Measurements from ENCODE around the gene KIF2C.
A peak's percentile ranks its signal among the peaks of the same experiment; 100 is the strongest.
"Not testable (repeated sequence)": the region's sequence is repeated elsewhere in the genome, so short reads cannot be mapped to it uniquely, and the experiment has no call there.

The KIF2C gene

GRCh38 chr1:44738953-44739306, 707 bp upstream of the KIF2C start:
- Histone ChIP-seq H3K4me3 (ENCODE audit: low read length) (peak overlapping the region; percentile 81), H3K4me1 (ENCODE audit: control insufficient read depth, insufficient read depth, low read length) (peaks cover 23% of the 10 kb centered on the region), H3K4me2 (ENCODE audit: low read length) (peak overlapping the region; percentile 90), H3K9ac (ENCODE audit: low read depth, low read length) (peak overlapping the region; percentile 87)
- not testable (repeated sequence) for H3K27me3 ChIP-seq (ENCODE audit: control insufficient read depth, insufficient read depth, low read length); H3K9me3 ChIP-seq (replicated peaks; ENCODE audit: low read length); H3K36me3 ChIP-seq (ENCODE audit: insufficient read depth, low read length)

GRCh38 chr1:44740179-44740617, 561 bp downstream of the KIF2C start:
- Histone ChIP-seq H3K4me3 (ENCODE audit: low read length) (peak overlapping the region; percentile 81), H3K4me1 (ENCODE audit: control insufficient read depth, insufficient read depth, low read length) (peaks cover 20% of the 10 kb centered on the region), H3K9me3 (replicated peaks; ENCODE audit: low read length) (no peaks in the 10 kb centered on the region), H3K4me2 (ENCODE audit: low read length) (peak overlapping the region; percentile 90), H3K9ac (ENCODE audit: low read depth, low read length) (peak overlapping the region; percentile 87), H3K36me3 (ENCODE audit: insufficient read depth, low read length) (peaks cover 6% of the 10 kb centered on the region), H3K27me3 (ENCODE audit: control insufficient read depth, insufficient read depth, low read length) (no peaks in the 10 kb centered on the region)

GRCh38 chr1:44743211-44743610, 3.6 kb downstream of the KIF2C start:
- Histone ChIP-seq H3K36me3 (ENCODE audit: insufficient read depth, low read length) (peaks cover 17% of the 10 kb centered on the region), H3K4me3 (ENCODE audit: low read length) (no peak overlapping the region), H3K4me2 (ENCODE audit: low read length) (peak overlapping the region; percentile 10), H3K9me3 (replicated peaks; ENCODE audit: low read length) (no peaks in the 10 kb centered on the region), H3K9ac (ENCODE audit: low read depth, low read length) (no peak overlapping the region), H3K27me3 (ENCODE audit: control insufficient read depth, insufficient read depth, low read length) (no peaks in the 10 kb centered on the region), H3K4me1 (ENCODE audit: control insufficient read depth, insufficient read depth, low read length) (peaks cover 20% of the 10 kb centered on the region)

GRCh38 chr1:44747878-44748277, 8.2 kb downstream of the KIF2C start:
- no peak overlapping the region for H3K4me3 ChIP-seq (ENCODE audit: low read length)
- H3K4me2 ChIP-seq (ENCODE audit: low read length): no peak overlapping the region
- peaks cover 21% of the 10 kb centered on the region for H3K36me3 ChIP-seq (ENCODE audit: insufficient read depth, low read length)
- no peaks in the 10 kb centered on the region for H3K27me3 ChIP-seq (ENCODE audit: control insufficient read depth, insufficient read depth, low read length)
- no peaks in the 10 kb centered on the region for H3K4me1 ChIP-seq (ENCODE audit: control insufficient read depth, insufficient read depth, low read length)
- H3K9me3 ChIP-seq (replicated peaks; ENCODE audit: low read length): no peaks in the 10 kb centered on the region
- H3K9ac ChIP-seq (ENCODE audit: low read depth, low read length): no peak overlapping the region

- Histone ChIP-seq H3K4me1 (ENCODE audit: control insufficient read depth, insufficient read depth, low read length) (no peaks in the 10 kb centered on the region), H3K9ac (ENCODE audit: low read depth, low read length) (no peak overlapping the region), H3K4me2 (ENCODE audit: low read length) (no peak overlapping the region), H3K27me3 (ENCODE audit: control insufficient read depth, insufficient read depth, low read length) (no peaks in the 10 kb centered on the region), H3K4me3 (ENCODE audit: low read length) (no peak overlapping the region), H3K36me3 (ENCODE audit: insufficient read depth, low read length) (peaks cover 54% of the 10 kb centered on the region), H3K9me3 (replicated peaks; ENCODE audit: low read length) (no peaks in the 10 kb centered on the region)
These were observed 17.8 kb downstream of the KIF2C start for GRCh38 chr1:44757420-44757819.

- Histone ChIP-seq H3K36me3 (ENCODE audit: insufficient read depth, low read length) (peaks cover 55% of the 10 kb centered on the region), H3K4me2 (ENCODE audit: low read length) (no peak overlapping the region), H3K4me1 (ENCODE audit: control insufficient read depth, insufficient read depth, low read length) (no peaks in the 10 kb centered on the region), H3K4me3 (ENCODE audit: low read length) (no peak overlapping the region), H3K27me3 (ENCODE audit: control insufficient read depth, insufficient read depth, low read length) (no peaks in the 10 kb centered on the region), H3K9ac (ENCODE audit: low read depth, low read length) (no peak overlapping the region), H3K9me3 (replicated peaks; ENCODE audit: low read length) (no peaks in the 10 kb centered on the region)
These were observed 19.4 kb downstream of the KIF2C start for GRCh38 chr1:44759077-44759476.

- Histone ChIP-seq H3K4me1 (ENCODE audit: control insufficient read depth, insufficient read depth, low read length) (no peaks in the 10 kb centered on the region), H3K27me3 (ENCODE audit: control insufficient read depth, insufficient read depth, low read length) (no peaks in the 10 kb centered on the region), H3K9me3 (replicated peaks; ENCODE audit: low read length) (no peaks in the 10 kb centered on the region), H3K9ac (ENCODE audit: low read depth, low read length) (no peak overlapping the region), H3K36me3 (ENCODE audit: insufficient read depth, low read length) (peaks cover 51% of the 10 kb centered on the region), H3K4me2 (ENCODE audit: low read length) (no peak overlapping the region), H3K4me3 (ENCODE audit: low read length) (no peak overlapping the region)
These were observed 21.2 kb downstream of the KIF2C start for GRCh38 chr1:44760876-44761275.

- not testable (repeated sequence) for H3K9me3 ChIP-seq (replicated peaks; ENCODE audit: low read length); H3K4me2 ChIP-seq (ENCODE audit: low read length); H3K4me1 ChIP-seq (ENCODE audit: control insufficient read depth, insufficient read depth, low read length); H3K27me3 ChIP-seq (ENCODE audit: control insufficient read depth, insufficient read depth, low read length); H3K4me3 ChIP-seq (ENCODE audit: low read length); H3K9ac ChIP-seq (ENCODE audit: low read depth, low read length)
- H3K36me3 ChIP-seq (ENCODE audit: insufficient read depth, low read length): peaks cover 21% of the 10 kb centered on the region
These were observed 26.8 kb downstream of the KIF2C start for GRCh38 chr1:44766421-44766820.

GRCh38 chr1:44775078-44775929, 35.7 kb downstream of the KIF2C start, which contains the start of gene RPS8:
Gene RPS8 (plus strand): TSS chr1:44775540. CDS start chr1:44775597, 57 bp downstream.
- H3K4me3 ChIP-seq (ENCODE audit: low read length): peak within 1 kb of the TSS; percentile 91
- peaks cover 17% of the 10 kb centered on the region for H3K4me1 ChIP-seq (ENCODE audit: control insufficient read depth, insufficient read depth, low read length)
- no peaks in the 10 kb centered on the region for H3K9me3 ChIP-seq (replicated peaks; ENCODE audit: low read length)
- peak within 1 kb of the TSS; percentile 95 for H3K9ac ChIP-seq (ENCODE audit: low read depth, low read length)
- peak within 1 kb of the TSS; percentile 94 for H3K4me2 ChIP-seq (ENCODE audit: low read length)
- no peaks in the 10 kb centered on the region for H3K27me3 ChIP-seq (ENCODE audit: control insufficient read depth, insufficient read depth, low read length)
- H3K36me3 ChIP-seq (ENCODE audit: insufficient read depth, low read length): peaks cover 46% of the 10 kb centered on the region

- Histone ChIP-seq H3K36me3 (ENCODE audit: insufficient read depth, low read length) (peaks cover 55% of the 10 kb centered on the region), H3K9ac (ENCODE audit: low read depth, low read length) (peak overlapping the region; percentile 95), H3K4me1 (ENCODE audit: control insufficient read depth, insufficient read depth, low read length) (peaks cover 17% of the 10 kb centered on the region), H3K27me3 (ENCODE audit: control insufficient read depth, insufficient read depth, low read length) (no peaks in the 10 kb centered on the region), H3K9me3 (replicated peaks; ENCODE audit: low read length) (no peaks in the 10 kb centered on the region), H3K4me3 (ENCODE audit: low read length) (peak overlapping the region; percentile 91), H3K4me2 (ENCODE audit: low read length) (peak overlapping the region; percentile 94)
These were observed 36.5 kb downstream of the KIF2C start for GRCh38 chr1:44775930-44776729.

- no peaks in the 10 kb centered on the region for H3K9me3 ChIP-seq (replicated peaks; ENCODE audit: low read length)
These were observed 37.1 kb downstream of the KIF2C start for GRCh38 chr1:44776730-44777068.

More at GRCh38 chr1:44776730-44777068, 37.1 kb downstream of the KIF2C start:
- peaks cover 60% of the 10 kb centered on the region for H3K36me3 ChIP-seq (ENCODE audit: insufficient read depth, low read length)
- peak overlapping the region; percentile 94 for H3K4me2 ChIP-seq (ENCODE audit: low read length)
- peaks cover 17% of the 10 kb centered on the region for H3K4me1 ChIP-seq (ENCODE audit: control insufficient read depth, insufficient read depth, low read length)
- H3K27me3 ChIP-seq (ENCODE audit: control insufficient read depth, insufficient read depth, low read length): no peaks in the 10 kb centered on the region
- H3K4me3 ChIP-seq (ENCODE audit: low read length): peak overlapping the region; percentile 91
- peak overlapping the region; percentile 95 for H3K9ac ChIP-seq (ENCODE audit: low read depth, low read length)

All from skeletal muscle satellite cell (primary cell).